ENCODE measurements around the gene TSPAN2.
"Not testable (repeated sequence)": the region's sequence is repeated elsewhere in the genome, so short reads cannot be mapped to it uniquely, and the experiment has no call there.

The TSPAN2 gene

DNA sequence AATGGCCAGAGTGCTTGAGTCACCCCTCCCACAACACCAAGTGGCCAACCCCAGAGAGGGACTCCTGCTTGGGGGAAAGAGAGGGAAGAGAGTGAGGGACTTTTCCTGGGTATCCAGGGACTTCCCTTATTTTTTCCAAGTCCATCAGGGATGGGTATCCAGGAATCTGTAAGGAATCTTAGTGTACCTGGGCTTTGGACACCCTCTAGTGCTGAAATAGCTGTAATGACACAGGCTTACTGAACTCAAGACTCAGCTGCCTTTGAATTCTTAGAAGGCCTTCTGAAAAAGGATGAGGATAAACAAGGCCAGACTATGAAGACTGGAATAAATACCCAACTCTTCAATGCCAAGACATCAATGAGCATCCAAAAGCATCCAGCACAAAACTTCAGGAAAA lies 47.6 kb downstream of the TSPAN2 start:
- Mint-ChIP-seq H3K36me3 (ENCODE audit: insufficient read depth) (peaks cover 4% of the 10 kb centered on the region), H3K4me3 (no peak overlapping the region), H3K4me1 (no peaks in the 10 kb centered on the region), H3K9me3 (peaks cover 6% of the 10 kb centered on the region), H3K27me3 (no peaks in the 10 kb centered on the region), H3K27ac (ENCODE audit: low read depth) (peak overlapping the region; percentile 54)
- ATAC-seq (replicated peaks; ENCODE audit: extremely low read depth, poor library complexity, severe bottlenecking) = no peak
- no peak for DNase-seq (ENCODE audit: low spot score in 2 of 2)

DNA sequence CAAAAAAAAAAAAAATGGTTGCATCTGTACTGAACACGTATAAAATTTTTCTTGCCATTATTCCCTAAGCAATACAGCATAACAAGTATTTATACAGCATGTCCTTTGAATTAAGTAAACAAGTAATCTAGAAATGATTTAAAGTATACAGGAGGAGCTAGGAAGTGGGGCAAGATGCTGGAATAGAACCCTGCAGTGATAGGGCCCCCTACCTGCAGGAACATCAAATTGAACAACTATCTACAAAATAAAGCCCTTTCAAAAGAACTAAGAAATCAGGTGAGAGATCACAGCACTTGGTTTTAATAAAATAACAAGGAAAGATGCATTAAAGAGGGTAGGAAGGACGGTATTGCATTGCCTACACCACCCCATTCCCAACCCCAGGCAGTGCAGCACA lies 48.8 kb downstream of the TSPAN2 start:
- H3K27me3 Mint-ChIP-seq = no peaks in the 10 kb centered on the region
- ATAC-seq (replicated peaks; ENCODE audit: extremely low read depth, poor library complexity, severe bottlenecking) = no peak
- H3K36me3 Mint-ChIP-seq (ENCODE audit: insufficient read depth) = peaks cover 4% of the 10 kb centered on the region
- no peak for DNase-seq (ENCODE audit: low spot score in 2 of 2)
- no peaks in the 10 kb centered on the region for H3K4me1 Mint-ChIP-seq
- H3K4me3 Mint-ChIP-seq = no peak overlapping the region
- no peak overlapping the region for H3K27ac Mint-ChIP-seq (ENCODE audit: low read depth)
- peaks cover 6% of the 10 kb centered on the region for H3K9me3 Mint-ChIP-seq

- ATAC-seq (replicated peaks; ENCODE audit: extremely low read depth, poor library complexity, severe bottlenecking) (no peak), DNase-seq (ENCODE audit: low spot score in 2 of 2) (no peak)
- H3K27ac Mint-ChIP-seq (ENCODE audit: low read depth) = no peak overlapping the region
- no peaks in the 10 kb centered on the region for H3K4me1 Mint-ChIP-seq
- peaks cover 4% of the 10 kb centered on the region for H3K36me3 Mint-ChIP-seq (ENCODE audit: insufficient read depth)
- H3K9me3 Mint-ChIP-seq = peaks cover under 1% of the 10 kb centered on the region
- peaks cover 10% of the 10 kb centered on the region for H3K27me3 Mint-ChIP-seq
- no peak overlapping the region for H3K4me3 Mint-ChIP-seq
These were observed 52.3 kb downstream of the TSPAN2 start for GRCh38 chr1:115036814-115037507.

DNA sequence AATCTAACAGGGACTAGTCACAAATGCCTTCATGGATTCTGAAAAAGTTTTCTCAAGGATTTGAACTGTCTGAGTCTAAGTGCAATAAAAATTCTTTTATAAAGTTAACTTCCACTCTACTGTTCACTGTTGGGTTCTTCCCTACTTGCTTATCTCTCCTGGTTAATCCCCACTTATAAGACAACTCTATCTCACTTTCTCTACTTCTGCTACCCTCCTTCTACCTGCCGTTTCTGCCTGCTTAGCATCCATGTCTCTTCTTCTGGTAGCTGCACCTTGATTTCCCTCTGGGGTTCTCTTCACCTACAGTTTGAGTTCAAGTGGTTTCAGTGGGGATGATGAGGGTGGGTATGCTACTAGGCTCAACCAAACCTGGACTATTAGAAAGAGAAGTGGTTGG lies 53.7 kb downstream of the TSPAN2 start:
- Mint-ChIP-seq H3K9me3 (no peaks in the 10 kb centered on the region), H3K36me3 (ENCODE audit: insufficient read depth) (peaks cover 1% of the 10 kb centered on the region)

GRCh38 chr1:115031595-115031994 lies 57.7 kb downstream of the TSPAN2 start:
- H3K27ac Mint-ChIP-seq (ENCODE audit: low read depth) = no peak overlapping the region
- no peaks in the 10 kb centered on the region for H3K9me3 Mint-ChIP-seq
- H3K4me1 Mint-ChIP-seq = no peaks in the 10 kb centered on the region
- H3K27me3 Mint-ChIP-seq = peaks cover 20% of the 10 kb centered on the region
- peaks cover 1% of the 10 kb centered on the region for H3K36me3 Mint-ChIP-seq (ENCODE audit: insufficient read depth)
- DNase-seq (ENCODE audit: low spot score in 2 of 2) = no peak
- no peak for ATAC-seq (replicated peaks; ENCODE audit: extremely low read depth, poor library complexity, severe bottlenecking)
- H3K4me3 Mint-ChIP-seq = no peak overlapping the region

More for the DNA sequence above, 53.7 kb downstream of the TSPAN2 start:
- no peaks in the 10 kb centered on the region for H3K4me1 Mint-ChIP-seq
- DNase-seq (ENCODE audit: low spot score in 2 of 2) (no peak), ATAC-seq (replicated peaks; ENCODE audit: extremely low read depth, poor library complexity, severe bottlenecking) (no peak)
- H3K4me3 Mint-ChIP-seq = no peak overlapping the region
- peaks cover 10% of the 10 kb centered on the region for H3K27me3 Mint-ChIP-seq
- H3K27ac Mint-ChIP-seq (ENCODE audit: low read depth) = no peak overlapping the region

DNA sequence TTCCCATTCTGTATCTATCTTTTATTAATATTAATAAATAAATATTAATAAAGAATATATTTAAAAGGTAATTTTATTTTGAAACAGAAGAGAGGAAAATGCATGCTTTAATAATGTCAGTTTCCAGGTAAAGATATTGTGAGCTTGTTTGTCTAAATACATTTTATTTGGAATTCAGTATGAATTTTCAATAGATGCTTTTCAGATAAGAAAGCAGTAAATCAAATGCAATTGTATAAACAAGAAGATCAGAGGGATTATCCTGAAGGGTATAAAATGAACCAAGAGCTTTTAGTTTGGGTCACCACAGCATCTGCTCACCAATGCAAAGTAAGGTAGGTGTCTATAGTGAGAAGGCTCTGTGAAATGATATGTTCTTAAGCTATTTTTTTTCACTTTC lies 59.8 kb downstream of the TSPAN2 start, which contains the start of gene TSHB:
Gene TSHB, plus strand, starts transcription at position 301 of the 400 bp plus-strand sequence. CDS start 3,537 bp downstream, outside the sequence.
- no peak within 1 kb of the TSS for H3K4me3 Mint-ChIP-seq
- H3K9me3 Mint-ChIP-seq = no peaks in the 10 kb centered on the region
- H3K27ac Mint-ChIP-seq (ENCODE audit: low read depth) = no peak within 1 kb of the TSS
- DNase-seq (ENCODE audit: low spot score in 2 of 2) (no peak), ATAC-seq (replicated peaks; ENCODE audit: extremely low read depth, poor library complexity, severe bottlenecking) (no peak)
- peaks cover 1% of the 10 kb centered on the region for H3K36me3 Mint-ChIP-seq (ENCODE audit: insufficient read depth)
- H3K27me3 Mint-ChIP-seq = peaks cover 18% of the 10 kb centered on the region
- H3K4me1 Mint-ChIP-seq = no peaks in the 10 kb centered on the region

DNA sequence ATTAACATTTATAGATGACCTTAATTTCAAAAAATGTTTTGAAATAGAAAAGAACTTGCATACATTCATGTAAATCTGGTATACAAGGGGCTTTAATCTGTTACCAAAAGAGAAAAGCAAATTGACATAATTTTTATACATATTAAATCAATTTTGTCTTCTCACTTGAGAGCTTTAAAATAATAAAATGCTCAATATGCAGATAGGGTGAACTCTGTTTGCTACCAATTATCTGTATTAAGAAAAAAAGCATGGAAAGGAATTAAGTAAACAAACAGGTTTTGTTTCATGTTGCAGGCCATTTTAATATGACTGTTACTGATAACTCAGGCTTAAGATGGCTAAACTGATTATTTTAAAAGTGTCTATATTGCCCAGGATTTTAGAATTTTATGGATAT lies 65.7 kb downstream of the TSPAN2 start:
- H3K27ac Mint-ChIP-seq (ENCODE audit: low read depth) = no peak overlapping the region
- no peak overlapping the region for H3K4me3 Mint-ChIP-seq
- DNase-seq (ENCODE audit: low spot score in 2 of 2) (no peak), ATAC-seq (replicated peaks; ENCODE audit: extremely low read depth, poor library complexity, severe bottlenecking) (no peak)
- no peaks in the 10 kb centered on the region for H3K9me3 Mint-ChIP-seq
- peaks cover 2% of the 10 kb centered on the region for H3K36me3 Mint-ChIP-seq (ENCODE audit: insufficient read depth)
- peaks cover 40% of the 10 kb centered on the region for H3K27me3 Mint-ChIP-seq
- H3K4me1 Mint-ChIP-seq = no peaks in the 10 kb centered on the region

- H3K36me3 Mint-ChIP-seq (ENCODE audit: insufficient read depth) = peaks cover 2% of the 10 kb centered on the region
- H3K9me3 Mint-ChIP-seq = no peaks in the 10 kb centered on the region
- H3K4me3 Mint-ChIP-seq = no peak overlapping the region
- H3K27ac Mint-ChIP-seq (ENCODE audit: low read depth) = no peak overlapping the region
- ATAC-seq (replicated peaks; ENCODE audit: extremely low read depth, poor library complexity, severe bottlenecking) (no peak), DNase-seq (ENCODE audit: low spot score in 2 of 2) (no peak)
- H3K4me1 Mint-ChIP-seq = no peaks in the 10 kb centered on the region
- H3K27me3 Mint-ChIP-seq = peaks cover 37% of the 10 kb centered on the region
These were observed 68.2 kb downstream of the TSPAN2 start for GRCh38 chr1:115021145-115021544.

DNA sequence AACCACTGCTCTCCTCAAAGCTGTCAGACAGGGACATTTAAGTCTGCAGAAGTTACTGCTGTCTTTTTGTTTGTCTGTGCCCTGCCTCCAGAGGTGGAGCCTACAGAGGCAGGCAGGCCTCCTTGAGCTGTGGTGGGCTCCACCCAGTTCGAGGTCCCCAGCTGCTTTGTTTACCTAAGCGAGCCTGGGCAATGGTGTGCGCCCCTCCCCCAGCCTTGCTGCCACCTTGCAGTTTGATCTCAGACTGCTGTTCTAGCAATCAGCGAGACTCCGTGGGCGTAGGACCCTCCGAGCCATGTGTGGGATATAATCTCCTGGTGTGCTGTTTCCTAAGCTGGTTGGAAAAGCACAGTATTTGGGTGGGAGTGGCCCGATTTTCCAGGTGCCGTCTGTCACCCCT lies 69.8 kb downstream of the TSPAN2 start:
- not testable (repeated sequence) for ATAC-seq (replicated peaks; ENCODE audit: extremely low read depth, poor library complexity, severe bottlenecking); H3K4me3 Mint-ChIP-seq; H3K36me3 Mint-ChIP-seq (ENCODE audit: insufficient read depth); H3K27ac Mint-ChIP-seq (ENCODE audit: low read depth); DNase-seq (ENCODE audit: low spot score in 2 of 2); H3K4me1 Mint-ChIP-seq; H3K9me3 Mint-ChIP-seq
- peaks cover 37% of the 10 kb centered on the region for H3K27me3 Mint-ChIP-seq

DNA sequence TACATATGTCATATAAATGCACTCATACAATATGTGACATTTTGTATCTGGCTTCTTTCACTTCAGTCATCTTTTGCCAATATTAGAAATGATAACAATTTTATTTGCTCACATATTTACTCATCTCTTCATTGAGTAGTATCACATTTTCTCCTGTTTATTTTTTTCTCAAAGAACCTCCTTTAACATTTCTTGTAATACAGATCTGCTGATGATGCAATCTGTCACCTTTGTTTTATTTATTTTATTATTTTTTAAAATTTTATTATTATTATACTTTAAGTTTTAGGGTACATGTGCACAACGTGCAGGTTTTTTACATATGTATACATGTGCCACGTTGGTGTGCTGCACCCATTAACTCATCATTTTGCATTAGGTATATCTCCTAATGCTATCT lies 75.5 kb downstream of the TSPAN2 start:
- no peak overlapping the region for H3K27ac Mint-ChIP-seq (ENCODE audit: low read depth)
- DNase-seq (ENCODE audit: low spot score in 2 of 2) (no peak), ATAC-seq (replicated peaks; ENCODE audit: extremely low read depth, poor library complexity, severe bottlenecking) (no peak)
- H3K4me3 Mint-ChIP-seq = no peak overlapping the region
- H3K9me3 Mint-ChIP-seq = no peaks in the 10 kb centered on the region
- no peaks in the 10 kb centered on the region for H3K4me1 Mint-ChIP-seq
- H3K36me3 Mint-ChIP-seq (ENCODE audit: insufficient read depth) = peaks cover 2% of the 10 kb centered on the region
- peaks cover 6% of the 10 kb centered on the region for H3K27me3 Mint-ChIP-seq

DNA sequence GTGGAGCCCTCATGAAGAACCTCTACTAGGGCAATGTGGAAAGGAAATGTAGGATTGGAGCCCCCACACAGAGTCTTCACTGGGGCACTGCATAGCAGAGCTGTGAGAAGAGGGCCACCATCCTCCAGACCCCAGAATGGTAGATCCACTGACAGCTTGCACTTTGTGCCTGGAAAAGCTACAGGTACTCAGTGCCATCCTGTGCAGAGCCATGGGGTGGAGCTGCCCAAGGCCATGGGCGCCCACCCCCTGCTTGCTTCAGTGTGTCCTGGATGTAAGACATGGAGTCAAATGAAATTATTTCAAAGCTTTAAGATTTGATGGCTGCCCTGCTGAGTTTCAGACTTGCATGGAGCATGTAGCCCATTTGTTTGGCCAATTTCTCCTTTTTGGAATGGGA lies 76.9 kb downstream of the TSPAN2 start:
- Mint-ChIP-seq H3K27ac (ENCODE audit: low read depth) (no peak overlapping the region), H3K36me3 (ENCODE audit: insufficient read depth) (peaks cover 2% of the 10 kb centered on the region), H3K4me1 (no peaks in the 10 kb centered on the region), H3K9me3 (no peaks in the 10 kb centered on the region), H3K27me3 (peaks cover 7% of the 10 kb centered on the region), H3K4me3 (no peak overlapping the region)
- ATAC-seq (replicated peaks; ENCODE audit: extremely low read depth, poor library complexity, severe bottlenecking) (no peak), DNase-seq (ENCODE audit: low spot score in 2 of 2) (no peak)

DNA sequence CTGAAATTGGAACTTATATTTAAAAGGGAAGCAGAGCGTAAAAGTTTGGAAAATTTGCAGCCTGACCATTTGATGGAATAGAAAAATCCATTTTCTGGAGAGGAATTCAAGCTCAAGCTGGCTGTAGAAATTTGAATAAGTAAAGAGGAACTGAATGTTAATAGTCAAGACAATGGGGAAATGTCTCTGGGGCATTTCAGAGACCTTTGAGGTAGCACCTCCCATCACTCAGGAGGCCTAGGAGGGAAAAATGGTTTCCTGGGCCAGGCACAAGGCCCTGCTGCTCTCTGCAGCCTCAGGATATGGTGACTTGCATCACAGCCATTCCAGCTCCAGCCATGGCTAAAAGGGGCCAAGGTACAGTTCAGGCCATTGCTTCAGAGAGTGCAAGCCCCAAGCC lies 77.3 kb downstream of the TSPAN2 start:
- peaks cover 2% of the 10 kb centered on the region for H3K36me3 Mint-ChIP-seq (ENCODE audit: insufficient read depth)
- H3K27me3 Mint-ChIP-seq = peaks cover 11% of the 10 kb centered on the region
- no peak for DNase-seq (ENCODE audit: low spot score in 2 of 2)
- H3K27ac Mint-ChIP-seq (ENCODE audit: low read depth) = no peak overlapping the region
- ATAC-seq (replicated peaks; ENCODE audit: extremely low read depth, poor library complexity, severe bottlenecking) = no peak
- H3K4me3 Mint-ChIP-seq = no peak overlapping the region
- H3K9me3 Mint-ChIP-seq = no peaks in the 10 kb centered on the region
- H3K4me1 Mint-ChIP-seq = no peaks in the 10 kb centered on the region

- Mint-ChIP-seq H3K27me3 (peaks cover 47% of the 10 kb centered on the region), H3K36me3 (ENCODE audit: insufficient read depth) (peaks cover 1% of the 10 kb centered on the region), H3K4me3 (no peak overlapping the region), H3K4me1 (no peaks in the 10 kb centered on the region), H3K9me3 (no peaks in the 10 kb centered on the region), H3K27ac (ENCODE audit: low read depth) (no peak overlapping the region)
- ATAC-seq (replicated peaks; ENCODE audit: extremely low read depth, poor library complexity, severe bottlenecking) = no peak
- DNase-seq (ENCODE audit: low spot score in 2 of 2) = no peak
These were observed 83.1 kb downstream of the TSPAN2 start for GRCh38 chr1:115006191-115006590.
